ENCODE data around the gene VWA8. TPM values are rescaled to one million over a fixed set of nuclear protein-coding genes. Genes with fewer than 3 reads are reported as not detected.

Gene VWA8
- total and polyA plus RNA-seq, 4 donors, result 7.1 to 50.3 (median 12.4) TPM

- TF ChIP-seq, protein P1, sequence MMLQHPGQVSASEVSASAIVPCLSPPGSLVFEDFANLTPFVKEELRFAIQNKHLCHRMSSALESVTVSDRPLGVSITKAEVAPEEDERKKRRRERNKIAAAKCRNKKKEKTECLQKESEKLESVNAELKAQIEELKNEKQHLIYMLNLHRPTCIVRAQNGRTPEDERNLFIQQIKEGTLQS (IDR thresholded peaks at IDR 0.05), result peak; percentile 54
Observed at GRCh38 chr13:41668130-41668757, 292.7 kb downstream of the VWA8 start (continued).

DNA sequence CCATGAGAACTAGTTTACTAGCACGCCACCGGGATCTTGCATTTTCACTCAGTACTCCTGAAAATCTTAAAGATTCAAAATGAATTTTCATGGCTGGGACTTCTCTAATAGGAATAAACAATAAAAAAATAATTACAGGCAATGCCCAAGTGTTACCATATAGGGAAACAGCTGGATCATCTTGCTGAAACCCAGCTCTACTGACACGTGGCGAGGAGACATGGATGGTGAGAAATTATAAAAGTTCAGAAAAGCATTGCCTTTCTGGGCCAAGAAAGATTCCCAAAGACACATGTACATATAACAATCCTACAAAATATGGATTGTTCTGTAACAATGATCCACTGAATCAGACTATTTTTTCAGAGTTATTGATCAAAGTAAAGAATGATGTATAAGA is 294.3 kb downstream of the VWA8 start:
- no peak overlapping the region for H3K4me3 ChIP-seq (ENCODE audit: low read depth in 1 of 3, low read length in 3 of 3)
- DNase-seq (ENCODE audit: low spot score), result no peak
- H3K36me3 ChIP-seq (ENCODE audit: control insufficient read depth in 4 of 4, insufficient read depth in 3 of 4, low read depth in 1 of 4, low read length in 3 of 4), result peaks cover 0 to 3% (median 3%) of the 10 kb centered on the region in 4 donors
- no peaks in the 10 kb centered on the region for H3K27me3 ChIP-seq (ENCODE audit: control insufficient read depth in 4 of 4, insufficient read depth in 4 of 4, low read length in 3 of 4)
- H3K4me1 ChIP-seq (ENCODE audit: control insufficient read depth in 4 of 4, insufficient read depth in 4 of 4, low read length in 3 of 4), result peaks cover 0 to 3% (median 0%) of the 10 kb centered on the region in 4 donors
- H3K9me3 ChIP-seq (ENCODE audit: control insufficient read depth in 4 of 4, low read length in 3 of 4), result no peaks in the 10 kb centered on the region
- H3K9ac ChIP-seq (ENCODE audit: low read depth in 1 of 2, low read length in 2 of 2), result no peak overlapping the region
- no peak overlapping the region for H3K27ac ChIP-seq (ENCODE audit: low read depth in 1 of 2, low read length in 2 of 2)
- 97% methylated on average over 4 of the region's 4 CpGs for WGBS
- TF ChIP-seq, protein P2, sequence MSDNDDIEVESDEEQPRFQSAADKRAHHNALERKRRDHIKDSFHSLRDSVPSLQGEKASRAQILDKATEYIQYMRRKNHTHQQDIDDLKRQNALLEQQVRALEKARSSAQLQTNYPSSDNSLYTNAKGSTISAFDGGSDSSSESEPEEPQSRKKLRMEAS (IDR thresholded peaks at IDR 0.05), result no peak
- TF ChIP-seq, protein P3, sequence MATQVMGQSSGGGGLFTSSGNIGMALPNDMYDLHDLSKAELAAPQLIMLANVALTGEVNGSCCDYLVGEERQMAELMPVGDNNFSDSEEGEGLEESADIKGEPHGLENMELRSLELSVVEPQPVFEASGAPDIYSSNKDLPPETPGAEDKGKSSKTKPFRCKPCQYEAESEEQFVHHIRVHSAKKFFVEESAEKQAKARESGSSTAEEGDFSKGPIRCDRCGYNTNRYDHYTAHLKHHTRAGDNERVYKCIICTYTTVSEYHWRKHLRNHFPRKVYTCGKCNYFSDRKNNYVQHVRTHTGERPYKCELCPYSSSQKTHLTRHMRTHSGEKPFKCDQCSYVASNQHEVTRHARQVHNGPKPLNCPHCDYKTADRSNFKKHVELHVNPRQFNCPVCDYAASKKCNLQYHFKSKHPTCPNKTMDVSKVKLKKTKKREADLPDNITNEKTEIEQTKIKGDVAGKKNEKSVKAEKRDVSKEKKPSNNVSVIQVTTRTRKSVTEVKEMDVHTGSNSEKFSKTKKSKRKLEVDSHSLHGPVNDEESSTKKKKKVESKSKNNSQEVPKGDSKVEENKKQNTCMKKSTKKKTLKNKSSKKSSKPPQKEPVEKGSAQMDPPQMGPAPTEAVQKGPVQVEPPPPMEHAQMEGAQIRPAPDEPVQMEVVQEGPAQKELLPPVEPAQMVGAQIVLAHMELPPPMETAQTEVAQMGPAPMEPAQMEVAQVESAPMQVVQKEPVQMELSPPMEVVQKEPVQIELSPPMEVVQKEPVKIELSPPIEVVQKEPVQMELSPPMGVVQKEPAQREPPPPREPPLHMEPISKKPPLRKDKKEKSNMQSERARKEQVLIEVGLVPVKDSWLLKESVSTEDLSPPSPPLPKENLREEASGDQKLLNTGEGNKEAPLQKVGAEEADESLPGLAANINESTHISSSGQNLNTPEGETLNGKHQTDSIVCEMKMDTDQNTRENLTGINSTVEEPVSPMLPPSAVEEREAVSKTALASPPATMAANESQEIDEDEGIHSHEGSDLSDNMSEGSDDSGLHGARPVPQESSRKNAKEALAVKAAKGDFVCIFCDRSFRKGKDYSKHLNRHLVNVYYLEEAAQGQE (IDR thresholded peaks at IDR 0.05), result no peak
- TF ChIP-seq HNF4G (IDR thresholded peaks at IDR 0.05) (no peak), YY1 (IDR thresholded peaks at IDR 0.05) (no peak), FOXA1 (IDR thresholded peaks at IDR 0.05) (no peak), HNF4A (conservative IDR thresholded peaks at IDR 0.05) (no peak), GABPA (IDR thresholded peaks at IDR 0.05 in 1 of 2, conservative IDR thresholded peaks at IDR 0.05 in 1 of 2) (no peak), JUND (IDR thresholded peaks at IDR 0.05) (no peak), TAF1 (conservative IDR thresholded peaks at IDR 0.05) (no peak), NR2F2 (IDR thresholded peaks at IDR 0.05) (no peak), RAD21 (IDR thresholded peaks at IDR 0.05) (no peak), FOXA2 (IDR thresholded peaks at IDR 0.05) (no peak), RXRA (IDR thresholded peaks at IDR 0.05) (no peak), SP1 (IDR thresholded peaks at IDR 0.05) (no peak), EGR1 (IDR thresholded peaks at IDR 0.05; ENCODE audit: low read depth in 2 of 2) (no peak)
- TF ChIP-seq, protein P1 (IDR thresholded peaks at IDR 0.05), result no peak
- TF ChIP-seq, protein P4, sequence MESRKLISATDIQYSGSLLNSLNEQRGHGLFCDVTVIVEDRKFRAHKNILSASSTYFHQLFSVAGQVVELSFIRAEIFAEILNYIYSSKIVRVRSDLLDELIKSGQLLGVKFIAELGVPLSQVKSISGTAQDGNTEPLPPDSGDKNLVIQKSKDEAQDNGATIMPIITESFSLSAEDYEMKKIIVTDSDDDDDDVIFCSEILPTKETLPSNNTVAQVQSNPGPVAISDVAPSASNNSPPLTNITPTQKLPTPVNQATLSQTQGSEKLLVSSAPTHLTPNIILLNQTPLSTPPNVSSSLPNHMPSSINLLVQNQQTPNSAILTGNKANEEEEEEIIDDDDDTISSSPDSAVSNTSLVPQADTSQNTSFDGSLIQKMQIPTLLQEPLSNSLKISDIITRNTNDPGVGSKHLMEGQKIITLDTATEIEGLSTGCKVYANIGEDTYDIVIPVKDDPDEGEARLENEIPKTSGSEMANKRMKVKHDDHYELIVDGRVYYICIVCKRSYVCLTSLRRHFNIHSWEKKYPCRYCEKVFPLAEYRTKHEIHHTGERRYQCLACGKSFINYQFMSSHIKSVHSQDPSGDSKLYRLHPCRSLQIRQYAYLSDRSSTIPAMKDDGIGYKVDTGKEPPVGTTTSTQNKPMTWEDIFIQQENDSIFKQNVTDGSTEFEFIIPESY (IDR thresholded peaks at IDR 0.05), result no peak
- TF ChIP-seq, protein P5, sequence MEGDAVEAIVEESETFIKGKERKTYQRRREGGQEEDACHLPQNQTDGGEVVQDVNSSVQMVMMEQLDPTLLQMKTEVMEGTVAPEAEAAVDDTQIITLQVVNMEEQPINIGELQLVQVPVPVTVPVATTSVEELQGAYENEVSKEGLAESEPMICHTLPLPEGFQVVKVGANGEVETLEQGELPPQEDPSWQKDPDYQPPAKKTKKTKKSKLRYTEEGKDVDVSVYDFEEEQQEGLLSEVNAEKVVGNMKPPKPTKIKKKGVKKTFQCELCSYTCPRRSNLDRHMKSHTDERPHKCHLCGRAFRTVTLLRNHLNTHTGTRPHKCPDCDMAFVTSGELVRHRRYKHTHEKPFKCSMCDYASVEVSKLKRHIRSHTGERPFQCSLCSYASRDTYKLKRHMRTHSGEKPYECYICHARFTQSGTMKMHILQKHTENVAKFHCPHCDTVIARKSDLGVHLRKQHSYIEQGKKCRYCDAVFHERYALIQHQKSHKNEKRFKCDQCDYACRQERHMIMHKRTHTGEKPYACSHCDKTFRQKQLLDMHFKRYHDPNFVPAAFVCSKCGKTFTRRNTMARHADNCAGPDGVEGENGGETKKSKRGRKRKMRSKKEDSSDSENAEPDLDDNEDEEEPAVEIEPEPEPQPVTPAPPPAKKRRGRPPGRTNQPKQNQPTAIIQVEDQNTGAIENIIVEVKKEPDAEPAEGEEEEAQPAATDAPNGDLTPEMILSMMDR (IDR thresholded peaks at IDR 0.05; ENCODE audit: low read depth, low read length, missing input control), result no peak
